HepG2 (cell line): ENCODE data around the gene USP15. TPM values are rescaled to one million over a fixed set of nuclear protein-coding genes. Genes with fewer than 3 reads are reported as not detected.

Source experiments
- ATAC-seq: fragments of 200-7000 bp; cut with Tn5 transposase; 3 replicates; pipeline ENCODE4 v1.9.1; 2020; ENCODE audit warnings: mild to moderate bottlenecking, moderate library complexity
- BruUV-seq: library from RNA; stranded (reverse); fragments of 400-500 nt; replicated peaks from 2 replicates; lab custom pipeline; 2021; lab: Mats Ljungman, UMichigan
- CTCF ChIA-PET: fragments of 300-600 bp; formaldehyde crosslinking; extraction: SDS; loops from one replicate; lab custom pipeline; 2021; ENCODE audit warnings: low total read pairs, inconsistent platforms, low intra/inter-chr PET ratio; lab: Yijun Ruan, JAX
- POLR2A ChIA-PET: fragments of 350-600 bp; sonication (Branson Sonifier 250); formaldehyde crosslinking; loops from one replicate; lab custom pipeline; 2020; ENCODE audit warnings: antibody characterized with exemption, inconsistent platforms; lab: Yijun Ruan, JAX
- DNase-seq: peaks from one replicate; pipeline ENCODE4 v3.0.0-alpha.2; 2015; ENCODE audit warnings: low spot score
- FAIRE-seq: peaks from 3 replicates; lab custom pipeline; 2011; peaks lifted over from hg19 to GRCh38; lab: Jason Lieb, UNC
- H2AFZ ChIP-seq: one replicate; pipeline ENCODE4 v1.6.1; 2011; ENCODE audit warnings: low read length, inconsistent platforms
- H3K27ac ChIP-seq: fragments of 300-600 bp; 3 replicates; pipeline ENCODE4 v1.8.0; 2011; ENCODE audit warnings: mixed run types, mild to moderate bottlenecking, mixed read lengths, low read length, inconsistent platforms; ENCODE audit not compliant: insufficient read depth; ENCODE audit errors: extremely low read length
- H3K27me3 ChIP-seq, 2 experiments: fragments of 200-600 bp in 1 of 2; 2 replicates in 1 of 2; 3 replicates in 1 of 2; pipeline versions ENCODE4 v1.6.0 to v1.8.0; 2011; ENCODE audit warnings: low read length in 2 of 2, mild to moderate bottlenecking in 2 of 2, moderate library complexity in 2 of 2, inconsistent platforms in 1 of 2; ENCODE audit not compliant: insufficient read depth in 2 of 2, control insufficient read depth in 1 of 2
- H3K36me3 ChIP-seq, 2 experiments: fragments of 200-600 bp in 1 of 2; replicated peaks in 1 of 2; 2 replicates in 1 of 2; 3 replicates in 1 of 2; pipeline versions ENCODE4 v1.5.1 to v1.8.0; 2011; ENCODE audit warnings: low read length in 2 of 2, inconsistent platforms in 1 of 2; ENCODE audit not compliant: insufficient read depth in 2 of 2, control insufficient read depth in 1 of 2
- H3K4me1 ChIP-seq: 2 replicates; pipeline ENCODE4 v1.5.1; 2012; ENCODE audit warnings: low read length, inconsistent platforms; ENCODE audit not compliant: insufficient read depth
- H3K4me2 ChIP-seq: 2 replicates; pipeline ENCODE4 v1.6.0; 2011; ENCODE audit warnings: low read depth, low read length, inconsistent platforms
- H3K4me3 ChIP-seq, 3 experiments: fragments of 200-600 bp in 1 of 3; sonication (generic), shearing (Covaris generic) in 1 of 3; replicated peaks in 1 of 3; 2 replicates each; pipeline ENCODE4 v1.5.1; 2011 to 2016; ENCODE audit warnings: low read length in 3 of 3, inconsistent platforms in 2 of 3, low read depth in 2 of 3, mild to moderate bottlenecking in 2 of 3, control low read depth in 1 of 3, mixed read lengths in 1 of 3; ENCODE audit not compliant: insufficient read depth in 1 of 3
- H3K79me2 ChIP-seq: one replicate; pipeline ENCODE4 v1.6.1; 2011; ENCODE audit warnings: low read length, inconsistent platforms; ENCODE audit not compliant: insufficient read depth
- H3K9ac ChIP-seq: 2 replicates; pipeline ENCODE4 v1.6.0; 2011; ENCODE audit warnings: mild to moderate bottlenecking, low read depth, low read length, inconsistent platforms; ENCODE audit not compliant: insufficient read depth
- H3K9me3 ChIP-seq: 2 replicates; pipeline ENCODE4 v1.5.1; 2012; ENCODE audit warnings: mild to moderate bottlenecking, low read length
- H4K20me1 ChIP-seq: 2 replicates; pipeline ENCODE4 v1.6.0; 2011; ENCODE audit warnings: inconsistent platforms, mild to moderate bottlenecking, low read length, moderate library complexity; ENCODE audit not compliant: insufficient read depth
- CBX5 ChIP-seq: sonication (generic); formaldehyde crosslinking; IDR thresholded peaks from 2 replicates; pipeline ENCODE4 v1.4.0; 2020; ENCODE audit warnings: missing genetic modification reagents, borderline replicate concordance
- DR1 ChIP-seq: sonication (generic); formaldehyde crosslinking; IDR thresholded peaks from 2 replicates; pipeline ENCODE4 v1.8.0; 2021; ENCODE audit warnings: mild to moderate bottlenecking, missing genetic modification reagents, inconsistent platforms
- FOXP1 ChIP-seq, 2 experiments: fragments of 450-650 bp in 1 of 2; IDR thresholded peaks; 2 replicates each; pipeline ENCODE4 v1.6.1; 2017 to 2018; ENCODE audit warnings: antibody characterized with exemption in 1 of 2
- GABPA ChIP-seq, 2 experiments: IDR thresholded peaks; 2 replicates each; pipeline ENCODE4 v1.6.1; 2011 to 2016; ENCODE audit warnings: low read depth in 2 of 2, low read length in 1 of 2, missing biosample characterization in 1 of 2, missing genetic modification characterization in 1 of 2
- KAT8 ChIP-seq: IDR thresholded peaks from 2 replicates; pipeline ENCODE4 v1.6.1; 2016; ENCODE audit warnings: missing genetic modification reagents, missing compliant biosample characterization
- MBNL3 ChIP-seq: fragments of 250-450 bp; sonication (Bioruptor Pico); conservative IDR thresholded peaks from 2 replicates; pipeline ENCODE4 v1.8.0; 2022; ENCODE audit warnings: mild to moderate bottlenecking, inconsistent platforms
- NFKB2 ChIP-seq: sonication (generic); formaldehyde crosslinking; IDR thresholded peaks from 2 replicates; pipeline ENCODE4 v1.4.0; 2020; ENCODE audit warnings: missing genetic modification reagents, borderline replicate concordance
- RARA ChIP-seq: IDR thresholded peaks from 2 replicates; pipeline ENCODE4 v1.6.1; 2016; ENCODE audit warnings: missing genetic modification reagents, missing compliant biosample characterization
- RBM39 ChIP-seq: fragments of 200-400 bp; formaldehyde crosslinking; IDR thresholded peaks from one replicate; pipeline ENCODE4 v1.6.1; 2018; ENCODE audit warnings: antibody characterized with exemption, mild to moderate bottlenecking, low read depth, low read length; ENCODE audit not compliant: poor library complexity, severe bottlenecking
- ZFP62 ChIP-seq: sonication (generic); formaldehyde crosslinking; IDR thresholded peaks from 2 replicates; pipeline ENCODE4 v1.4.0; 2020; ENCODE audit warnings: missing genetic modification reagents
- ZMYM4 ChIP-seq: sonication (generic); formaldehyde crosslinking; IDR thresholded peaks from 2 replicates; pipeline ENCODE4 v1.8.1; 2023; ENCODE audit warnings: mild to moderate bottlenecking, missing genetic modification reagents
- ZNF253 ChIP-seq: sonication (generic); formaldehyde crosslinking; IDR thresholded peaks from 2 replicates; pipeline ENCODE4 v1.8.0; 2022; ENCODE audit warnings: mild to moderate bottlenecking, missing genetic modification reagents, borderline replicate concordance
- ZNF260 ChIP-seq: sonication (generic); formaldehyde crosslinking; IDR thresholded peaks from 2 replicates; pipeline ENCODE4 v1.4.0; 2020; ENCODE audit warnings: missing genetic modification reagents, low read depth, mild to moderate bottlenecking, borderline replicate concordance
- ZNF567 ChIP-seq: sonication (generic); formaldehyde crosslinking; IDR thresholded peaks from 2 replicates; pipeline ENCODE4 v1.8.1; 2023; ENCODE audit warnings: mild to moderate bottlenecking, missing genetic modification reagents, borderline replicate concordance
- WGBS: methylation state at CpG from one replicate; pipeline ENCODE4 v1.1.6; 2017; ENCODE audit warnings: low lambda C conversion rate; 5-methylcytosine and 5-hydroxymethylcytosine counted together
- in situ Hi-C: cut with HindIII; loops from 2 replicates; pipeline ENCODE4 v1.10.0; 2017; ENCODE audit warnings: low pct_unique_long_range_greater_than_20kb; ENCODE audit not compliant: extremely low pct_ligation_motif_present
- intact Hi-C: fragments of 100-400 bp; cut with micrococcal nuclease; formaldehyde crosslinking; loops from one replicate; pipeline ENCODE4 v1.10.0; 2022; ENCODE audit not compliant: unreplicated experiment
- polyA plus RNA-seq, 8 experiments: library from polyadenylated mRNA; depleted of rRNA in 3 of 8; stranded (reverse) in 7 of 8; unstranded in 1 of 8; fragments of >200 nt; fragmentation: Illumina TruSeq in 4 of 8; extraction: Trizol in 4 of 8; gene quantifications; 2 replicates each; pipeline versions ENCODE4 v1.2.1 to v1.2.3, GENCODE V29; 2011 to 2016; ENCODE audit warnings: low read depth in 4 of 8, missing spikeins in 1 of 8, mixed read lengths in 1 of 8; ENCODE audit not compliant: insufficient read depth in 1 of 8
- total RNA-seq, 5 experiments: library from RNA; depleted of rRNA; stranded (reverse); fragments of >200 nt; fragmentation: Illumina TruSeq; extraction: Trizol; gene quantifications; 2 replicates each; pipeline ENCODE4 v1.2.3, GENCODE V29; 2016; ENCODE audit warnings: low read depth in 1 of 5

Gene USP15
- total and polyA plus RNA-seq, 2 of the 13 experiments (the other 11 are each of a cell fraction or from before 2014, with no cell fraction given), result 17.3 to 51.7 TPM

- ChIA-PET POLR2A (no interaction called here), CTCF (no interaction called here)
- Histone ChIP-seq H3K27ac (no peak overlapping the region), H3K9me3 (no peaks in the 10 kb centered on the region), H2AFZ (no peak overlapping the region), H4K20me1 (no peaks in the 10 kb centered on the region), H3K9ac (no peak overlapping the region), H3K4me3 (no peak overlapping the region), H3K4me1 (no peaks in the 10 kb centered on the region), H3K79me2 (no peaks in the 10 kb centered on the region), H3K36me3 (peaks cover 3 to 20% of the 10 kb centered on the region in 2 experiments), H3K4me2 (no peak overlapping the region), H3K27me3 (no peaks in the 10 kb centered on the region)
- intact Hi-C loops, result no loop called here
- no peak for DNase-seq
- no peak for FAIRE-seq
- no TSS peak for BruUV-seq
- TF ChIP-seq ZNF253 (CRISPR knock-in tag) (no peak), ZFP62 (CRISPR knock-in tag) (no peak), ZMYM4 (no peak), GABPA (IDR thresholded peaks at IDR 0.05; ENCODE audit: low read depth, low read length) (no peak), GABPA (CRISPR knock-in tag; IDR thresholded peaks at IDR 0.05; ENCODE audit: low read depth) (no peak), DR1 (CRISPR knock-in tag) (no peak), RBM39 (no peak), CBX5 (CRISPR knock-in tag) (no peak)
- in situ Hi-C loops, result no loop called here
- no peak for ATAC-seq
Observed at GRCh38 chr12:62403031-62403430, 142.8 kb downstream of the USP15 start.

GRCh38 chr12:62407587-62407986 lies 147.4 kb downstream of the USP15 start:
- no TSS peak for BruUV-seq
- peaks cover 0 to 7% of the 10 kb centered on the region in 2 experiments; a peak in 2 of 5 replicates for H3K36me3 ChIP-seq
- no peaks in the 10 kb centered on the region for H3K9me3 ChIP-seq
- TF ChIP-seq FOXP1 (IDR thresholded peaks at IDR 0.05) (no peak), FOXP1 (CRISPR knock-in tag; IDR thresholded peaks at IDR 0.05) (peak; percentile 48; the same call in 1 of the 2 replicates), KAT8 (no peak), ZNF567 (CRISPR knock-in tag) (no peak), MBNL3 (CRISPR knock-in tag) (no peak), ZNF260 (CRISPR knock-in tag) (no peak), NFKB2 (no peak), RARA (peak; percentile 70)
- POLR2A ChIA-PET, result no interaction called here
- no peak overlapping the region for H3K4me2 ChIP-seq
- no peak overlapping the region for H3K27ac ChIP-seq
- no peak for FAIRE-seq
- no peak overlapping the region for H3K9ac ChIP-seq
- no peaks in the 10 kb centered on the region for H3K4me1 ChIP-seq
- 51% methylated on average over 1 of the region's 1 CpG for WGBS
- intact Hi-C loops, result no loop called here
- in situ Hi-C loops, result no loop called here
- no peak for ATAC-seq
- H2AFZ ChIP-seq, result no peak overlapping the region
- H3K27me3 ChIP-seq, result no peaks in the 10 kb centered on the region
- no peaks in the 10 kb centered on the region for H3K79me2 ChIP-seq
- no peak overlapping the region for H3K4me3 ChIP-seq
- CTCF ChIA-PET, result no interaction called here
- H4K20me1 ChIP-seq, result no peaks in the 10 kb centered on the region
- DNase-seq, result no peak
